Stimulated activated CD4-positive, alpha-beta T cell treated with anti-CD3 and anti-CD28 coated beads, Interleukin-1b, Interleukin-23, amount 100 ng/mL, for 48 hours (primary cell): ENCODE data around the gene PNMA6E.
A peak's percentile ranks its signal among the peaks of the same experiment; 100 is the strongest.

Source experiments
- DNase-seq: peaks from one replicate; pipeline ENCODE4 v3.0.0-alpha.2; 2020

The PNMA6E gene

GRCh38 chrX:153382563-153383482, 18.3 kb downstream of the PNMA6E start:
- no peak for DNase-seq

DNA sequence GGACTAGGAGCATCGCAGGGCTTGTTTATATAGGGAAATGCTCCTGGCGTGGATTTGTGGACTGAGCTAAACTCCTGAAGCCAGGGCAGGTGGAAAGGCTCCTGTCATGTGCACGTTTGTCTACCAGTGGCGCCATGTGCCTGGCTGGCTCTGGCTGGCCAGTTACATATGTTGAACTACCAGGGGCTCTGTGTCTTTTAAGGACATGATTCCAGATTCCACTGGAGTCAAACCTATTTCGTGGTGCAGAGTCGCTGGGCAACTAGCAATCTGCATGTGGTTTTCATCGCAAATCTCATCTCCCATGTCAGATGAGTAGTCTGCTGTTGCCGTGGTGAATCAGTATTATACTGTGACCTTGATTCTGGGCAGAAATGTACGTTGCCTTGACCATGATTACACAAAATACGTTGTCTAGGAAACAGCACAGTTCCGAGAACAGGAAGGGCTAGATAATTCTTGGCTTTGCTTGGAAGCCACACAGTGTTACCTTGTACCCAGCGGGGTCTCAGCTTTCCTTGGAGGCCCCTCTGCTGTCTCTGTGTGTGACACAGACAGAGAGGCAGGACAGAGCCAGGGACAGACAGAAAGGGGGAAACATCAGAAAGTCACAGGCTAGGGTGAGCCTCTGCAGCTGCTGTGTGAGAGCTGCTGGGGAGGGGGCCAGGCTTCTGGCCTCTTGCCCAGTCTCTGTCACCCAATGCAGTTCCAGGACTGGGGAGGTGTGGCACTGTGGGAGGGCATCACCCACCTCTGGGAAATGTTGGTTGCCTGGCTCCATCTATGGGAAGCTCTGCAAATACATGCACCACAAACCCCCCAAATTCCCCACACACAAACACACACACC, 19.2 kb downstream of the PNMA6E start:
- DNase-seq, result peak; percentile 31

DNA sequence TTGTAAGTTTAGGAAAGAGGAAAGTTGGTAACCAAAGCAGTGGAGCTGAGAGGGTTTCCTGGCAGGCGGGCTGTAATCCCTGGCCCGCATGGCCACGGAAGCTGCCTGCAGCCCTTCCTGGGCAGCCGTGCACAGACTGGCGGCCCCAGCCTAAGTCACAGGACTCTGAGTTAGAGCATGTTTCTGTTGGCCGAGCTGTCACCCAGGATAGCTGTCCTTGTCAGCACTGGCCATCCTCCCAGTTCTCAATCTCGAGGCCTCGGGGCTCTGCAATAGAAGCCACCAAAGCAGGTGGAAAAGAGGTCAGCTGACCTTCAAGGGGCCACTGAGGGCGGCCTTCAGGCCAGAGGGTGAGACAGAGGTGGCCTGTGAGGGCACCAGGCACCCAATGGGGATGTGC, 20.5 kb downstream of the PNMA6E start:
- DNase-seq, result no peak

- no peak for DNase-seq
These were observed 21.1 kb downstream of the PNMA6E start for GRCh38 chrX:153379971-153380581.

DNA sequence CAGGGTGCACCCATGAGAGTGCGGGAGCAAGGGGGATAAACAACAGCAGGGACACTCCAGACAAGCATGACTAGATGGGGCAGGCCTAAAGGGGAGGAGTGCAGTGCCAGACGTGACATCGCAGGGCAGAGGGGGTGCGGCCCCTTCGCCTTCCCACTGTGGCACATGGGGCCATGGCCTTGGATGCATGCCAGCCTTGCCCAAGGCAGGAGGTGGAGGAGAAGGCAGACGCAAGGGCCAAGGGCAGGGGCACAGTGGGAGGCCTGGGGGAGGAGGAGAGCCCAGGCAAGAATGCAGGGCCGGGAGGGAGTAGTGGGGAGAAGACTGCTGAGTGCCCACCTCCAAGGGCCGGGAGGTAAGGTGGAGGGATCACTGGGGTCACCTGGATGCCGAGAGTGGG, 21.6 kb downstream of the PNMA6E start:
- no peak for DNase-seq

DNA sequence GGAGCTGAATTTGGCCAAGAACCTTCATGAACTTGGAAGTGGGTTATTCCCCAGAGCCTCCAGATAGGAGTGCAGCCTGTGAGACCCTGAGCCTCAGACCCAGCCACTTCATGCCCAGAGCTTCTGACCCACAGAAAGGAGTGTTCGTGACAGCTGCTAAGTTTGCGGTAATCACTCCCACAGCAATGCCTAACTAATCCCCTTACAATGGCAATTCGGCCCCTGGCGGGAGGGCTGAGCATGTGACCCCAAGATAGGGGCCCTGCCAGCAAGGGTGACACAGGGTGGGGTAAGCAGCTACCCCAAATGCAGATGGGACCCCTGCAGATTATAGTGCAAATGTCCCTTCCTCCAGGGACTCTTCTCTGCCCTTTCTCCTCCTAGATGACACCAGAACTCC, 22.5 kb downstream of the PNMA6E start:
- no peak for DNase-seq

- no peak for DNase-seq
These were observed 23.4 kb downstream of the PNMA6E start for GRCh38 chrX:153377727-153378126.

GRCh38 chrX:153375571-153375970, 25.6 kb downstream of the PNMA6E start:
- no peak for DNase-seq

GRCh38 chrX:153374426-153374825, 26.7 kb downstream of the PNMA6E start:
- no peak for DNase-seq

- DNase-seq, result no peak
These were observed 28.2 kb downstream of the PNMA6E start for GRCh38 chrX:153372949-153373348.

DNA sequence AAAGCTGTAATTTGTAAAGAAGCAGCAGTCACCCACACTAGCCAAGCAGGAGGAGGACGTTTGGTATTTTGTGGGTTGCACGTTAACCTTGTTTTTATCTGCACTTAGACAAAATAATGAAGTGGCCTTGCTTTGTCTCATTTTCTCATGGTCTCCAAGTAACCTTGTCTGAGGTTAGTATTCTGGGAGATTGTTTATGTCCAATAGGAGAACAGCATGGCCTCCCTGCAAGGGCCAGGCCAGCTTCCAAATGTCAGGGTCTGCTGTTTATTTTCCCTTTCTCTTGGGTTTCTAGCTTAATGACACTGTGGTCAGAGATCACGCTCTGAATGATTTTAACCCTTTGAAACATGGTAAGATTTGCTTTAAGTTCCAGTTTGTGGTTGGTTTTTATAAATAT, 29.9 kb downstream of the PNMA6E start:
- DNase-seq, result no peak

DNA sequence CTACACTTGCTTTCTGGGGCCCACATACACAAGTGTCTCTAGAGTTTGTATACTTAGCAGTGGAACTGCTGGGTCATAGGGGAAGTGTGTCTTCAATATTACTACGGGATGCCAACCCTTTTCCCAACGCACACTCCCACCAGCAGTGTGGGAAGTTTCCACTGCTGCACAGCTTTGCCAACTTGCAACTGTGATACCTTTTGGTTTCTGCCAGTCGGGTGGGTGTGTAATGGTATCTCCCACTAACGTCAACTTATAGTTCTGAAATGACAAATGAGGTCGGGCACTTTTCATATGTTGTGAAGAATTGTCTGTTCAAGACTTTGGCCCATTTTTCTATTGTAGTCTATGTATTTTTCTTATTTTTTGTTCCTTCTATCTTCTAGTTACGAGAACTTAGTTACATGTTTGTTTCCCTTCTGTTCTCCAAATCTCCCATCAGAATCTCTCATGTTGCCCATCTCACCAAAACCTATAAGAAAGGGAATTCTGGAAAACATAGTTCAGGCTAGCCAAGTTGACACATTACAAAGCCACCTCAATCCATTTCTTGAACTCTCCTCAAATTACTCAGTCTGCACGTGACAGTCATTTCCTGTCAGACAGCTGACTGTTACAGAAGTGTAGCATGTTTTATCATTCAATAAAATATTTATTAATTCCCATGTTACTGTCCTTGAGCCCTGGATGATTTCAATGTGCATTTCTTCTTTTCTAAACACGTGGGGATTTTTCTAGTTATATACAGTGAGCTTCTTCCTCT, 30.7 kb downstream of the PNMA6E start:
- DNase-seq, result no peak

DNA sequence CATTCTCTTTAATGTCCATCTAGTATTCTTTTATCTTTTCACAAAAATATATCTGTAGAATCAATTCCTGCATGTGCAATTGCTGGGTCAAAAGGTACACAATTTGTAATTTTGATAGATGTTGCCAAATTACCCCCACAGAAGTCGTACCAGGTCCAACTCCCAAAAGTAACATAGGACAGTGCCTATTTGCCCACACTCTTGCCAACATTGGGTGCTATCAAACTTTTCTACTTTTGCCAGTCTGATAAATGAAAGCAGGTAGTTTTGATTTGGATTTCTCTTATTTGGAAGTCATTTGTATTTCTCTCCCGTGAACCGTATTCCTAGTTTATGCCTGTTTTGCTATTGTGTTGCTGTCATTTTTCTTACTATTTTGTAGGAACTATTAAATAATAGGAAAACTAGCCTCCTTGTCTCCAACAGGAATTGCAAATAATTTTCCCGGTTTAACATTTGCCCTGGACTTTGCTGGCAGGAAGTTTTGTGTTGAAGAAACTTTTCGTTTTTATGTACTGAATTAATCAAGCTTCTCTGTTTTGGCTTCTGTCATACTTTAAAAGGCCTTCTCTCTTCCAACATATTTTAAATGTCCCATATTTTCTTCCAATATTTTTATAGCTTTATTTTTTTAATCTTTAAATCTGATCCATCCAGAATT, 34.1 kb downstream of the PNMA6E start:
- no peak for DNase-seq

DNA sequence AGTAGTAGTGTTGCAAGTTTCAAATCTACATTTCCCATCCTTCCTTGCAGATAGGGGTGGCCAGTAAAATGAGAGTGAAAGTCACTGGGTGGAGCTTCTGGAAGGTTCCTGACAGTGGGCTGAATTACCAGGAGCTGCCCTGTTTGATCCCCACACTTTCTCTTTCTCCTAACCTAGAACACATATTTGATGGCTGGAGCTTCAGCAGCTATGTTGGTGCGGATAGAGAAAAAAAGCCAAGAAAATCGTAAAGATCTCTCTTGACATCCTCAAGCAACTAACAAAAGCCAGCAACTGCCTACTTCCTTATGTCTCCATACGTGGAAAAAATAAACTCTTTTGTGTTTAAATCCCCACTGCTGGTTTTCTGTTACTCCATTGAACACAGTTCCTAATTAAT, 35.0 kb downstream of the PNMA6E start:
- no peak for DNase-seq

- no peak for DNase-seq
These were observed 35.5 kb downstream of the PNMA6E start for GRCh38 chrX:153365670-153366069.

DNA sequence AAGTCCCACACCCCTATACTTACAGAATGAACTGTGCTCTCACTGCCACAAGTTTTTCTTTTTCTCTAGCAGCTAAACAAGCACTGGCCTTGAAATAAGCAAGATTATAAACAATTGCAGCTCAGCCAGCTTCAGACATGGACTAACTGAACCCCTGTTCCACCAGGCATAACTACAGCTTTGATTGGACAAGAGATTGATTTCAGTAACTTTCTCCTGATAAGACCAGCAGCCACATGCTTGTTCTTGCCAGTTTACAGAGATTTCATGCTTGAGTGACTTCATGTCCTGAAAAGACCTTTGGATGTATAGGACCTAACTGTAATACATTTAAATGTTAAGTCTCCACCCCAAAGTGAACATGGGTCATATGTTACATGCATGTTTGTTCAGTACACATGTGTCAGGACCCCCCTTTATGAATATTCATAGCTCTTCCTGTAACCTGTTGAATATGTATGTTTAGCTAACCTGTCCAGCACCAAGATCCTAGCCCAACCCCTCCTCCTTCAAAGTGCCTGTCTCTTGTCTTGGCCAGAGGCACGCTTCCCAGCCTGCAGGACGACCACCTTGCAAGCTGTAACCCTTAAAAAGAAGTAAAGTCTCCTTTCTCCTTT, 39.3 kb downstream of the PNMA6E start:
- DNase-seq, result no peak

DNA sequence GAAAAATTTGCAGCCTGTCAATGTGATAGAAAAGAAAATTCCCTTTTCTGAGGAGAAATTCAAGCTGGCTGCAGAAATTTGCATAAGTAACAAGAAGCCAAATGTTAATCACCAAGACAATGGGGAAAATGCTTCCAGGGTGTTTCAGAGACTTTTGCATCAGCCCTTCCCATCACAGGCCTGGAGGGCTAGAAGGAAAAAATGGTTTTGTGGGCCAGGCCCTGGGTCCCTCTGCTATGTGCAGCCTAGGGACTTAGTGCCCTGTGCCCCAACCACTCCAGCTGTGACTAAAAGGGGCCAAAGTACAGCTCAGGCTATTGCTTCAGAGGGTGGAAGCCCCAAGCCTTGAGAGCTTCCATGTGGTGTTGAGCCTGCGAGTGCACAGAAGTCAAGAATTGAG, 43.3 kb downstream of the PNMA6E start:
- DNase-seq, result no peak

DNA sequence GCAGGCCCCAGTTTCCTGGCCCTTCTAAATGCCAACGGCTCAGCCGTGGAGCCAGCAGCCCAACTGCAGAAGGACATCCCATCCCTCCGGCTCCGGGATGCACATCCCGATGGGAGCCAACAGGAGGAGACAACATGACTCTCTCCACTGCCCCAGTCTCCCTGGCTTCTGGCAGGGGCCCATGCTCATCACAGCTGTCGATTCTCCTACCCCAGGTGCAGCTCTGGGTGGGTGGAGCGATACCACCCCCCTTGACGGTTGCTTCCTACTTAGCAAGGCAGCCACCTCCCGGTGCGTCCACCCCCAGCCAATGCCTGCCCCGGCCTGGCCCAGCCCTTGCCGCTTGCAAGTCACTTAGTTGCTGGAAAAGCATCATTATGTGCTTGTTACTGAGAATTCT, 47.7 kb downstream of the PNMA6E start:
- no peak for DNase-seq

DNA sequence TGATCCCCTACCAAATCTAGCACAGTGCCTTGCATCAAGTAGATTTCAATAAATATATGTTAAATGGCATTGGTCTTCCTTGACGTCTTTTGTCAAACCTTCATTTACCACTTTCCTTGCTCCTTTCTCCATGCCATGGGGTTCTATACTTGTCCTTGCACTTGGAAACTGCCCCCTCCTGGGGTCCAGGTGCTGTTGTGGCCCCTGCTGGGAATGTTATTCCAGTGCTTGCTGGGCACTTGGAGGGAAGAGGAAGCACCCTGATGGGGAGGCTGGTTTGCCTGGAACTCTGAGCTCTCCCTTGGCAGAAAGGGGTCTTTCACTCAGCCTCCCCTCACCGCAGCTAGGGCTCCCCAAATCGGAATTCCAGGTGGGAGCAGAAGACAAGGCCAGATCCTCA, 48.3 kb downstream of the PNMA6E start:
- no peak for DNase-seq

DNA sequence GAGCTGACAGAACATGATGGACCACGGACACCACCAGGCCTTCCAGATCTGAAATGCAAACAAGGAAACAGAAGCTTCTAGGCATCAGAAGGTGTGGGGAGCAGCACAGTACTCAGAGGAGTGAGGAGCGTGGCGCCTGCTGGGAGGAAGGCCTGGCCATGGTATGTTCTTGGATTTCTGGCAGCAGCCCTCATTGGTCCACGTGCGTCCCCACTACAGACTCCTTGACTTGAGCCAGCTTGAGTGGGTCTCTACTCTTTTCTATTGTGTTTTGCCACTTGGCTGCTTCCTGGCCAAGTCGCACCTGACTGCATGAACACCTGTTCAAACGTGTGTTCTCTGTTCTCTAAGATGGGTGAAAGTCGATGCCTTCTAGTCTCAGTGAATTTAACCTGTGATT, 49.2 kb downstream of the PNMA6E start:
- no peak for DNase-seq

GRCh38 chrX:153349952-153350351, 51.2 kb downstream of the PNMA6E start:
- no peak for DNase-seq

DNA sequence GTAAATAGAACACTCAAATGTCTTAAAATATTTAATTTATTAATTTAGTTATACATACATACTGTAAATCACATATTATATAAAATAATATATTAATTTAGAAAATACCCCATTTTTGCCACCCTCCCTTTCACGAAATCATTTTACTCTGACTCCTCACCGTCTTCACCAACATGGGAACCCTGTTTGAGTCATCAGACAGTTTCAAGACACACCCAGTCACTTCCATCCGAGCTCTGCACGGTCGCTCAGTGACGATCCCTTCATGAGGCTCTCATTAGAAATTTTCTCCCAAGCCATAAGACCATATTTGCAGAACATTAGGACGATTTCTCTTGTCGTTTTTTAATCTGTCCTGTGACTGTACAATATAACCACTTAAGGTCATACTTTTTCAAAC, 52.7 kb downstream of the PNMA6E start:
- no peak for DNase-seq
